Activated CD8-positive, alpha-beta memory T cell treated with anti-CD3 and anti-CD28 coated beads, Interleukin-2, amount 50 U/mL, for 1 hour (primary cell): ENCODE measurements around the gene OR2V2.
A peak's percentile ranks its signal among the peaks of the same experiment; 100 is the strongest.

Source experiments
- DNase-seq: peaks from one replicate; pipeline ENCODE4 v3.0.0-alpha.2; 2020; ENCODE audit errors: extremely low read depth

OR2V2 gene

GRCh38 chr5:181190711-181191525 is 43.5 kb downstream of the OR2V2 start:
- no peak for DNase-seq

DNA sequence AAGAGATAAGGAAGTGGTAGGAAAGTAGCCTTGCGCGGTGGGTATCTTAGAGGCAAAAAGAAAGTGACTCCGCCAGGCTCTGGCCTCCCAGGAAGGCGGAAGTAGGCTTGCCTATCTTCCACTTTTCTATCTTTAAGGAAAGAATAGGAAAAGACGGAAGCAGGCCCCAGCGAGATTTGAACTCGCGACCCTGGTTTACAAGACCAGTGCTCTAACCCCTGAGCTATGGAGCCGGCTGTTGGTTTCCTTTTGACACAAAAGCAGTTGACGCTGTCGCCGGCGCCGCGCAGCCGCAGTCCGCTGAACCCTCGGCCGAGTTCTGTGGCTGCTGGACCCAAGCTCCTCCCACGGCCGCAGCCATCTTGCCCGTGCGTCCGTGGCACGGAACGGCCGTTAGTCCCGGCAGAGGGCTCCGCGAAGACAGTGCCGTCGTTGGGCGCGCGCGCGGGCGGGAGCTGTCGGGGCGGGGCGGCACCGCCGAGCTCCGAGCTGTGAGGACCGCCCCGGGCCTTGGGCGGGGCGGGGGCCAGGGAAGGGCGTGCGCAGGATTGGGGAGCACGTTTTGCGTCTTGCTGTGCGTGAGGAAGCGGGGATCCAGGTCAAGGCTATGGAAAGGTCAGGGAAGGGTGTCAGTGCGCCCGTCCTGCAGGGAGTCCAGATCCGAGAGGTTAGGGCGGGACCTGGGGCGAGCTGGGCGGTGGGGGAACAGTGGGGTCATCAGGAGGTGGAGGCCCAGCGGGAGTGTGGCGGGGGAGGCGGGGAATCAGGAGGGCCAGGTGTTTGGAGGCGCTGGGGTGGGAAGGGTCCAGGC is 44.3 kb downstream of the OR2V2 start:
- DNase-seq, result peak; percentile 77

- DNase-seq, result no peak
Observed at GRCh38 chr5:181192337-181193046, 45.1 kb downstream of the OR2V2 start.

DNA sequence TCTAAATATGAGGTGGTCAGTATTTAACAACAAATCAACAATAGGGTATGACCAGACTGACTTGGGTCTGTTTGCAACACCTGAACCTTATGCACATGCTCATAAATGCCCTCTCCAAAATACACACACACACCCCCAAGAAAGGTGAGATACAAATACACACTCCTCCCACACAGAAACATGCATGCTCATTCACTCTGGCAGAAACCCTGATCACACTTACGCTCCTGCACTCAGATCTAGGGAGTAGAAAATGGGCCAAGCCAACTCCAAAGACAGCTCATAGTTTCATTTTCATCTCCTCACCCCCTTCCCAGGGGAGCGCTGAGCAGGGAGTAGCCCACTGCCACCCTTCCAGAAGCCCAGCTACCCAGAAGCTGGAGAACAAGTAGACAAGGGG is 46.3 kb downstream of the OR2V2 start:
- DNase-seq, result no peak

GRCh38 chr5:181194489-181195248 is 47.3 kb downstream of the OR2V2 start:
- DNase-seq, result no peak

DNA sequence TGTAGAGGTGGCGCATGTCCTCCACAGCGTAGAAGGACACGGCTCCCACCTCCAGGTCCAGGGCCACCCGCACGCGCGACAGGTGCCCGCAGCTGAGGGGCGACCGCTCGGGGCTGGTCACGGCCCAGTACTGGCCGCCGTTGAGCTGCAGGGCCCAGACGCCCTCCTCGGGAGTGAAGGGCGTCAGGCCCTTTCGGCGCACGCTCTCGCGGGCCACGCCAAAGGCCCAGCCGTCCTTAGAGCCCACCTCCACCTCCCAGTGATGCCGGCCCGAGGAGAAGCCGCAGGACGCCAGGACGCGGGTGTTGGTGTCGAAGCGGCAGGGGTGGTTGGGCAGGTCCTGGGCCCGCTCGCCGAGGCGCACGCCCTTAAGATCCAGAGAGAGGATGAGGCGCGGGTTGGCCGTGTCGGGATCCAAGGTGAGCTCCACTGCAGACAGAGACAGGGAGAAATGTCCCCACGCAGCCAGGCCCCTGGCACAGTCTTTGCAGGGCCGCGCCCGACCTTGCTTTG is 47.9 kb downstream of the OR2V2 start:
- DNase-seq, result no peak

DNA sequence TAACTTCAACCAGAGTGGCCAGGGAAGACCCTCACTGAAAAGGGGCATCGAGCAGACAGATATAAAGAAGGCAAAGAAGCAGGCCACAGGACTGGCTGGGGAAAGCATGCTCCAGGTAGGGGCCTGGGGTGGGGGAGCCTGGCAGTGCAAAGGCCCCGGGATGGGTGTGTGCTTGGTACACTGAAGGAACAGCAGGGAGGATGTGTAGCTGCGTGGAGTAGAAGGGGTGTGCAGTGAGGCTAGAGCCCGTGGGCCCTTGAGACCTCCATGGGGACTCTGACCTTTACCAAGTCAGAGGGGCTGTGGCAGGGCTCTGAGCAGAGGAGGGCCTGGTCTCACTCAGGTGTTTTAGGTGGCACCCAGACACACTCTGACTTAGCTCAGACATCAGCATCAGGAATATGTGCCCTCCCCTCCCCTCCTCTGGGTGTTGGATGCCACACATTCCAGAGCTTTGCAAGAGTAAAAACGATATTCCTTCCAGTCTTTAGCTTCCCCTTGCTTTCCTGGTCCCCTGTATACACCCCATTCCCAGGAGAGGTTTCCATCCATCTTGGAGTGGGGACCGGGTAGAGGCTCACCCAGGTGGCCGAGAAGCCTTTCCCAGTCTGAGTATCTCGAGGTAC is 50.1 kb downstream of the OR2V2 start:
- no peak for DNase-seq

GRCh38 chr5:181198106-181198685 is 50.8 kb downstream of the OR2V2 start:
- DNase-seq, result no peak

DNA sequence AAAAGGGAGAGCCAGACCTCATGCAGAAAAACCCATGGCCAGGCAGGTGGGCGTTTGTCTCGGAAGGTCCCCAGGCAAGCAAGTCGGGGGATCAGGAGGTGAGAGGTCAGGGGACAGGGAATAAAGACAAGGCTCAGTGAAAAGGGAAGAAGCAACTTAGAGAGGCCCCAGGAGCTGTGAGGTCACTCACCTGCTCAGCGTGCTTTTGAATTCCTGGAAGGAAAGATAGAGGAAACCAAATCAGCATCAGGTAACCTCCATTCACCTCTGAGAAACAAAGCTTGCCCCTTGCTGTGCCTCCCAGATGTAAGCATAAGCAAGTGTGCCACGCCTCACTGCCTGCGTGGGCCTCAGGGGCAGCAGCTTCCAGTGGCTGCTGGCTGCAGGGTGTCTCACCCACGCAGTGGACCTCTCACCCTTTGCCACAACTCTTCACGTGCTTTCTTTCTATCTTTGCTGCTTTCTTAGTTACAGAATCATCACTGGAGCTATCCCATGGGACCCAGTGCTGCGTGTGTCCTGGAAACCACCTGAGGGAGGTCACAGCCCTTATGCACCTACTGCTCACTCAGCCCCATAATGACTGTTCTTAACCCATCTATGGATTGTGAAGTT is 51.6 kb downstream of the OR2V2 start:
- no peak for DNase-seq

- DNase-seq, result no peak
Observed at GRCh38 chr5:181199881-181200638, 52.7 kb downstream of the OR2V2 start.

DNA sequence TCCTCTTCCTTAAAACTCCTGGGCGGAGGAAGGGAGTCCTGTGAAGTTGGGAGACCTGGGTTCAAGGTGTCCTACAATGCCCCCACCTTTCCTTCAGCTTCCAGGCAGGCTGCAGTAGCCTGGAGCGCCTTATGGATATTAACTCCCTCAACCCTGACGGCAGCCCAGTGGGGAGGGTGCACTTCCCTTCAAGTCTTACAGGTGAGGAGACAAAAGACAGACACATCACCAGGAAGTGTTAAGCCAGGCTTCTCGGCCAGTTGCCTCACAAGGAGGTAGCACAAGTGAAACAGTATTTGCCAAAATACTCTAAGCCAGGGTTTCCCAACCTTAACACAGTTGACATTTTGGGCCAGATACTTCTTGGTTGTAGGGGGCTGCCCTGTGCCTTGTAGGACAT is 53.4 kb downstream of the OR2V2 start:
- no peak for DNase-seq

GRCh38 chr5:181203093-181203711 is 55.8 kb downstream of the OR2V2 start:
- DNase-seq, result no peak

DNA sequence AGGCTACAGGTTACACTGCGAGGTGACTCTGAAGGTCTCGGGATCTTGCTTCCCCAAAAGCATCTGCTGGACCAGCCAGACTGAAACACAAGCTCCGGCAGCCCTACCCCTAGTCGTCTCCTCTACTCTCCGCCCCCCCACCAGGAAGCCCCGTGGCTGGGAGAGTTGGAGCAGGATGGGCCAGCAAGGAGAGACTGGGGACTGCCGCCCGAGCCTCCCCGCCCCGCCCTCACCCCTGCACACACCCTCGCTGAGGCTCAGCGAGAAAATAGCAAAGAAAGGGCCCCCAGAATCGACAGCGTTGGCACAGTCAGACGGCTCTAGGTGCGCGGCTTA is 56.4 kb downstream of the OR2V2 start:
- DNase-seq, result no peak

- DNase-seq, result no peak
Observed at GRCh38 chr5:181204113-181204825, 56.9 kb downstream of the OR2V2 start.

- DNase-seq, result no peak
Observed at GRCh38 chr5:181204826-181205760, 57.7 kb downstream of the OR2V2 start, which contains the start of gene TRIM7. TRIM7 (minus strand) TSS chr5:181205196; CDS start chr5:181205110, 86 bp downstream.

DNA sequence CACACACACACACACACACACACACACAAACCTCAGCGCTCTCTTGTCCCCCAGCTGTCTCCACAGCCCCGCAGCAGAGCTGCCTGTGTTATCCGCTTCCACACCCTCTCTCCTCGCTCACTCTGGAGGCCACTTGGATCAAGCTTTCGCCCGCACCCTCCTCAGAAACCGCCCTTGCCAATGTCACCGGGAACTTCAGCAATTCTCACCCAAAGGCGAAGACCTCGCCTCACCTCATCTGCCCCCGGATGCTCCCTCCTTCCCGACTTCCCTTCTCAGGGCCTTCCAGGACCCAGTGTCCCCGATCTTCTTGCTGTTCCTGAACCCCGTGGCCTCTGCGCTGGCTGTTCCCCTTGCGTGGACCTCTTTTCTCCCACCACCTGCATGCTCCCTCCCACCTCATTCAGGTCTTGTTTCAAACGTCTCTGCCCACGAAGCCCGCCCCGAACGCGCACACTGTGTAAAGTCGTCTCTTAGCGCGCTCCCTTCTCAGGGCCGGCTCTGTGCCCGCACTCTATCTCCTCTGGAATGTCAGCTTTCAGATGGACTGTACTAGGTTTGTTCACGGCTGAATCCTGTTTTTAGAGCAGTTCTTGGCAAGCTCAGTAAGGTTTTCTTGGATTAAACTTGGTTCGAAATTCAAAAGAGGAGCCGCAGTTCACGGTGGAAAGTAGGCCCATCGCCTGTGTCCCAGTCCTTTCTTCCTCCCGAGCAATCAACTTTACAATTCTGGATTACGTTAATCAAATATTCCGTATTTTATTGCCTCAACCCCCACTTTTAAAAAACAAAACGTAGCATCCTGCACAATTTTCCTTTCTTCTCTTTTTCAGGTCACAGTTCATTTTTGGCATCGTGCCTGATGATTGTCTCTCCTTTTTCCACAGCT is 58.6 kb downstream of the OR2V2 start:
- no peak for DNase-seq
